ENCODE measurements around the gene CBX7. TPM values are rescaled to one million over a fixed set of nuclear protein-coding genes. Genes with fewer than 3 reads are reported as not detected.

The CBX7 gene
- total RNA-seq, 1 donor from 2014 or later, result 69.9 TPM

- no peak for DNase-seq
- no peak for ATAC-seq (ENCODE audit: poor library complexity)
- intact Hi-C loops (cut with DNase I), result no loop called here
Observed at GRCh38 chr22:39132871-39133524, 19.5 kb downstream of the CBX7 start.

GRCh38 chr22:39132281-39132680 lies 20.2 kb downstream of the CBX7 start:
- DNase-seq (no peak), ATAC-seq (ENCODE audit: poor library complexity) (no peak)
- intact Hi-C loops (cut with DNase I), result no loop called here

GRCh38 chr22:39130892-39131855 lies 21.3 kb downstream of the CBX7 start:
- peak; percentile 16 for ATAC-seq (ENCODE audit: poor library complexity)
- intact Hi-C loops (cut with DNase I), result no loop called here
- DNase-seq, result peak; percentile 38

- DNase-seq, result no peak
- intact Hi-C loops (cut with DNase I), result no loop called here
- ATAC-seq (ENCODE audit: poor library complexity), result no peak
Observed at GRCh38 chr22:39130152-39130704, 22.3 kb downstream of the CBX7 start.

- DNase-seq, result peak; percentile 23
- intact Hi-C loops (cut with DNase I), result loop anchor here (10.0 kb wide), 1 partner anchor 365 kb away; no protein-coding TSS in a partner anchor
- no peak for ATAC-seq (ENCODE audit: poor library complexity)
Observed at GRCh38 chr22:39129746-39130145, 22.7 kb downstream of the CBX7 start.

- ATAC-seq (ENCODE audit: poor library complexity) (no peak), DNase-seq (no peak)
- intact Hi-C loops (cut with DNase I), result loop anchor here (10.0 kb wide), 1 partner anchor 364 kb away; no protein-coding TSS in a partner anchor
Observed at GRCh38 chr22:39129081-39129480, 23.4 kb downstream of the CBX7 start.

GRCh38 chr22:39128508-39128907 lies 24.0 kb downstream of the CBX7 start:
- ATAC-seq (ENCODE audit: poor library complexity) (no peak), DNase-seq (no peak)
- intact Hi-C loops (cut with DNase I), result loop anchor here (10.0 kb wide), 1 partner anchor 364 kb away; no protein-coding TSS in a partner anchor

- ATAC-seq (ENCODE audit: poor library complexity), result no peak
- intact Hi-C loops (cut with DNase I), result loop anchor here (10.0 kb wide), 1 partner anchor 361 kb away; no protein-coding TSS in a partner anchor
- DNase-seq, result no peak
Observed at GRCh38 chr22:39125622-39126021, 26.9 kb downstream of the CBX7 start.

GRCh38 chr22:39123751-39124581 lies 28.5 kb downstream of the CBX7 start:
- intact Hi-C loops (cut with DNase I), result loop anchor here (5.0 to 10.0 kb wide), 4 partner anchors 117 to 359 kb away; no protein-coding TSS in a partner anchor
- DNase-seq, result no peak
- no peak for ATAC-seq (ENCODE audit: poor library complexity)

- intact Hi-C loops (cut with DNase I), result loop anchor here (5.0 to 10.0 kb wide), 4 partner anchors 116 to 358 kb away; no protein-coding TSS in a partner anchor
- ATAC-seq (ENCODE audit: poor library complexity) (no peak), DNase-seq (no peak)
Observed at GRCh38 chr22:39122772-39123470, 29.6 kb downstream of the CBX7 start.

- ATAC-seq (ENCODE audit: poor library complexity) (no peak), DNase-seq (no peak)
- intact Hi-C loops (cut with DNase I), result loop anchor here (5.0 to 10.0 kb wide), 4 partner anchors 114 to 356 kb away; no protein-coding TSS in a partner anchor
Observed at GRCh38 chr22:39120983-39121382, 31.5 kb downstream of the CBX7 start.

GRCh38 chr22:39117585-39118191 lies 34.8 kb downstream of the CBX7 start:
- DNase-seq (no peak), ATAC-seq (ENCODE audit: poor library complexity) (no peak)
- intact Hi-C loops (cut with DNase I), result no loop called here

- no peak for DNase-seq
- no peak for ATAC-seq (ENCODE audit: poor library complexity)
- intact Hi-C loops (cut with DNase I), result no loop called here
Observed at GRCh38 chr22:39115977-39116621, 36.4 kb downstream of the CBX7 start.

GRCh38 chr22:39115570-39115969 lies 36.9 kb downstream of the CBX7 start:
- intact Hi-C loops (cut with DNase I), result no loop called here
- DNase-seq, result no peak
- ATAC-seq (ENCODE audit: poor library complexity), result no peak

GRCh38 chr22:39114112-39114511 lies 38.4 kb downstream of the CBX7 start:
- DNase-seq (no peak), ATAC-seq (ENCODE audit: poor library complexity) (no peak)
- intact Hi-C loops (cut with DNase I), result no loop called here

- ATAC-seq (ENCODE audit: poor library complexity) (no peak), DNase-seq (no peak)
- intact Hi-C loops (cut with DNase I), result no loop called here
Observed at GRCh38 chr22:39110631-39111561, 41.6 kb downstream of the CBX7 start.

All from Right ventricle myocardium superior (tissue), 1 donor.